ENCODE measurements around the gene BCAP29.

Gene BCAP29

GRCh38 chr7:107563775-107564552 is 16.1 kb upstream of the BCAP29 start, which contains the start of the genes COG5 and DUS4L:
Gene COG5 (minus strand): TSS chr7:107563920. CDS start chr7:107563896, 24 bp downstream.
Gene DUS4L (plus strand): TSS chr7:107563971. CDS start chr7:107567071, 3,100 bp downstream.
- TF ChIP-seq CTCF (conservative IDR thresholded peaks at IDR 0.05; ENCODE audit: low read depth): no peak
- CTCF ChIA-PET: interaction anchor here (1.2 kb wide), 1 partner anchor 41 kb away, joined by 3 read pairs; no protein-coding TSS in a partner anchor
- peak; percentile 79 for DNase-seq (ENCODE audit: low spot score)

GRCh38 chr7:107564553-107565298 is 15.3 kb upstream of the BCAP29 start:
- CTCF ChIA-PET: interaction anchor here (0.6 to 1.2 kb wide), 2 partner anchors 40 to 178 kb away, joined by 3 read pairs; no protein-coding TSS in a partner anchor
- TF ChIP-seq CTCF (conservative IDR thresholded peaks at IDR 0.05; ENCODE audit: low read depth): no peak

More at GRCh38 chr7:107563775-107564552, 16.1 kb upstream of the BCAP29 start, which contains the start of the genes COG5 and DUS4L:
- POLR2A ChIA-PET (ENCODE audit: low non-redundant PET): no interaction called here
- peak within 1 kb of the TSS; percentile 90 for H3K27ac ChIP-seq

GRCh38 chr7:107570298-107570697 is 9.7 kb upstream of the BCAP29 start:
- ChIA-PET CTCF (interaction anchor here (0.7 kb wide), 1 partner anchor 677 kb away, joined by 4 read pairs; no protein-coding TSS in a partner anchor), POLR2A (ENCODE audit: low non-redundant PET) (no interaction called here)
- no peak overlapping the region for H3K27ac ChIP-seq
- no peak for TF ChIP-seq CTCF (conservative IDR thresholded peaks at IDR 0.05; ENCODE audit: low read depth)
- DNase-seq (ENCODE audit: low spot score): no peak

More at GRCh38 chr7:107564553-107565298, 15.3 kb upstream of the BCAP29 start:
- peak overlapping the region; percentile 90 for H3K27ac ChIP-seq
- POLR2A ChIA-PET (ENCODE audit: low non-redundant PET): no interaction called here
- DNase-seq (ENCODE audit: low spot score): peak; percentile 77

GRCh38 chr7:107573537-107573936 is 6.5 kb upstream of the BCAP29 start:
- no peak overlapping the region for H3K27ac ChIP-seq
- DNase-seq (ENCODE audit: low spot score): no peak
- ChIA-PET CTCF (interaction anchor here (0.6 to 0.7 kb wide), 2 partner anchors 278 to 573 kb away, joined by 3 read pairs; no protein-coding TSS in a partner anchor), POLR2A (ENCODE audit: low non-redundant PET) (no interaction called here)
- TF ChIP-seq CTCF (conservative IDR thresholded peaks at IDR 0.05; ENCODE audit: low read depth): no peak

- POLR2A ChIA-PET (ENCODE audit: low non-redundant PET): no interaction called here
- H3K27ac ChIP-seq: peak overlapping the region; percentile 85
- CTCF ChIA-PET: interaction anchor here (0.5 to 0.6 kb wide), 2 partner anchors 288 to 518 kb away, joined by 4 read pairs; no protein-coding TSS in a partner anchor
- no peak for TF ChIP-seq CTCF (conservative IDR thresholded peaks at IDR 0.05; ENCODE audit: low read depth)
- no peak for DNase-seq (ENCODE audit: low spot score)
Observed at GRCh38 chr7:107579554-107579884, 527 bp upstream of the BCAP29 start.

- CTCF ChIA-PET: interaction anchor here (0.6 to 0.8 kb wide), 3 partner anchors 9 to 298 kb away, joined by 3 to 5 read pairs (median 3); no protein-coding TSS in a partner anchor
- DNase-seq (ENCODE audit: low spot score): no peak
- POLR2A ChIA-PET (ENCODE audit: low non-redundant PET): no interaction called here
- H3K27ac ChIP-seq: peak overlapping the region; percentile 85
- TF ChIP-seq CTCF (conservative IDR thresholded peaks at IDR 0.05; ENCODE audit: low read depth): 0 out of 2 replicates have a peak, but pooled peaks have one; percentile 18
Observed at GRCh38 chr7:107580716-107581383, 804 bp downstream of the BCAP29 start.
